WTC11 (cell line): Measurements from ENCODE around the gene CFAP221. TPM values are rescaled to one million over a fixed set of nuclear protein-coding genes. Genes with fewer than 3 reads are reported as not detected.

ENCODE experiments used
- ATAC-seq: fragments of 200-7000 bp; cut with Tn5 transposase; 2 replicates; pipeline ENCODE4 v1.10.0; 2021; ENCODE audit warnings: mild to moderate bottlenecking, moderate library complexity
- CTCF ChIA-PET: fragments of 300-600 bp; sonication (Branson Sonifier 250); formaldehyde crosslinking; loops from one replicate; lab custom pipeline; 2021; ENCODE audit warnings: antibody characterized with exemption; lab: Charles Lee
- POLR2A ChIA-PET: fragments of 350-600 bp; sonication (Branson Sonifier 250); formaldehyde crosslinking; loops from one replicate; lab custom pipeline; 2021; ENCODE audit warnings: antibody characterized with exemption; lab: Charles Lee
- DNase-seq: peaks from one replicate; pipeline ENCODE4 v3.0.0; 2021; ENCODE audit warnings: low spot score
- H3K27ac Mint-ChIP-seq: 2 replicates; pipeline ENCODE4 v1.8.0; 2021; ENCODE audit warnings: mixed read lengths
- H3K27me3 Mint-ChIP-seq: 2 replicates; pipeline ENCODE4 v1.8.0; 2021; ENCODE audit warnings: low read depth, mild to moderate bottlenecking, moderate library complexity, mixed read lengths
- H3K36me3 Mint-ChIP-seq: 2 replicates; pipeline ENCODE4 v1.8.0; 2021; ENCODE audit warnings: mixed read lengths
- H3K4me1 Mint-ChIP-seq: 2 replicates; pipeline ENCODE4 v1.8.0; 2022; ENCODE audit warnings: mixed read lengths
- H3K4me3 Mint-ChIP-seq: 2 replicates; pipeline ENCODE4 v1.8.0; 2021; ENCODE audit warnings: mild to moderate bottlenecking, moderate library complexity, mixed read lengths
- H3K9me3 Mint-ChIP-seq: 2 replicates; pipeline ENCODE4 v1.8.0; 2021; ENCODE audit warnings: mixed read lengths
- ATF2 ChIP-seq: sonication (generic); formaldehyde crosslinking; IDR thresholded peaks from 2 replicates; pipeline ENCODE4 v1.8.1; 2022; ENCODE audit warnings: low read depth, missing genetic modification reagents, borderline replicate concordance
- FOXJ3 ChIP-seq: sonication (generic); formaldehyde crosslinking; IDR thresholded peaks from 2 replicates; pipeline ENCODE4 v1.9.0; 2021; ENCODE audit warnings: missing genetic modification reagents, mild to moderate bottlenecking, borderline replicate concordance
- FOXK1 ChIP-seq: sonication (generic); formaldehyde crosslinking; IDR thresholded peaks from 2 replicates; pipeline ENCODE4 v1.8.0; 2022; ENCODE audit warnings: mild to moderate bottlenecking, moderate library complexity, missing genetic modification reagents
- GRHL2 ChIP-seq: fragments of 250-450 bp; sonication (Bioruptor Pico); IDR thresholded peaks from 2 replicates; pipeline ENCODE4 v1.8.0; 2022; ENCODE audit warnings: mild to moderate bottlenecking, moderate library complexity; ENCODE audit not compliant: insufficient replicate concordance, severe bottlenecking
- MAX ChIP-seq: sonication (generic); formaldehyde crosslinking; IDR thresholded peaks from 2 replicates; pipeline ENCODE4 v1.8.0; 2022; ENCODE audit warnings: mild to moderate bottlenecking, missing genetic modification reagents
- MLX ChIP-seq: sonication (generic); formaldehyde crosslinking; IDR thresholded peaks from 2 replicates; pipeline ENCODE4 v1.8.1; 2023; ENCODE audit warnings: mild to moderate bottlenecking, missing genetic modification reagents, moderate library complexity
- NFYB ChIP-seq: sonication (generic); formaldehyde crosslinking; conservative IDR thresholded peaks from 2 replicates; pipeline ENCODE4 v1.8.0; 2022; ENCODE audit warnings: low read depth, missing genetic modification reagents
- RELA ChIP-seq: sonication (generic); formaldehyde crosslinking; IDR thresholded peaks from 2 replicates; pipeline ENCODE4 v1.8.1; 2022; ENCODE audit warnings: missing genetic modification reagents, mild to moderate bottlenecking, borderline replicate concordance
- SMAD3 ChIP-seq: sonication (generic); formaldehyde crosslinking; IDR thresholded peaks from 2 replicates; pipeline ENCODE4 v1.8.0; 2022; ENCODE audit warnings: missing genetic modification reagents, mild to moderate bottlenecking, borderline replicate concordance
- SMAD4 ChIP-seq: sonication (generic); formaldehyde crosslinking; IDR thresholded peaks from 2 replicates; pipeline ENCODE4 v1.8.0; 2022; ENCODE audit warnings: mild to moderate bottlenecking, missing genetic modification reagents
- TEAD1 ChIP-seq: sonication (generic); formaldehyde crosslinking; IDR thresholded peaks from 2 replicates; pipeline ENCODE4 v1.8.0; 2022; ENCODE audit warnings: mild to moderate bottlenecking, missing genetic modification reagents
- TP53 ChIP-seq: sonication (generic); formaldehyde crosslinking; IDR thresholded peaks from 2 replicates; pipeline ENCODE4 v1.8.1; 2023; ENCODE audit warnings: mild to moderate bottlenecking, missing genetic modification reagents
- ZMAT4 ChIP-seq: fragments of 250-450 bp; sonication (Bioruptor Pico); IDR thresholded peaks from 2 replicates; pipeline ENCODE4 v1.9.0; 2021; ENCODE audit warnings: mild to moderate bottlenecking
- ZNF232 ChIP-seq: sonication (generic); formaldehyde crosslinking; IDR thresholded peaks from 2 replicates; pipeline ENCODE4 v1.8.0; 2022; ENCODE audit warnings: mild to moderate bottlenecking, missing genetic modification reagents
- ZNF396 ChIP-seq: fragments of 250-450 bp; sonication (Bioruptor Pico); IDR thresholded peaks from 2 replicates; pipeline ENCODE4 v1.8.0; 2021; ENCODE audit warnings: mild to moderate bottlenecking, moderate library complexity, borderline replicate concordance
- ZNF532 ChIP-seq: fragments of 250-450 bp; sonication (Bioruptor Pico); IDR thresholded peaks from 2 replicates; pipeline ENCODE4 v1.9.0; 2021; ENCODE audit warnings: mild to moderate bottlenecking, borderline replicate concordance
- total RNA-seq: library from RNA; stranded (reverse); gene quantifications from 3 replicates; pipeline ENCODE4 v1.2.3, GENCODE V29; 2021
- TF ChIP-seq, protein P1 (sequence below): sonication (generic); formaldehyde crosslinking; IDR thresholded peaks from 2 replicates; pipeline ENCODE4 v1.8.1; 2022; ENCODE audit warnings: mild to moderate bottlenecking, moderate library complexity, missing genetic modification reagents
- TF ChIP-seq, protein P2 (sequence below): sonication (generic); formaldehyde crosslinking; IDR thresholded peaks from 2 replicates; pipeline ENCODE4 v1.8.1; 2023; ENCODE audit warnings: mild to moderate bottlenecking, missing genetic modification reagents, borderline replicate concordance
- TF ChIP-seq, protein P3 (sequence below): sonication (generic); formaldehyde crosslinking; IDR thresholded peaks from 2 replicates; pipeline ENCODE4 v1.8.0; 2023; ENCODE audit warnings: missing genetic modification reagents

Gene CFAP221
- total RNA-seq, 1 experiment from 2014 or later, result 0.35 TPM

DNA sequence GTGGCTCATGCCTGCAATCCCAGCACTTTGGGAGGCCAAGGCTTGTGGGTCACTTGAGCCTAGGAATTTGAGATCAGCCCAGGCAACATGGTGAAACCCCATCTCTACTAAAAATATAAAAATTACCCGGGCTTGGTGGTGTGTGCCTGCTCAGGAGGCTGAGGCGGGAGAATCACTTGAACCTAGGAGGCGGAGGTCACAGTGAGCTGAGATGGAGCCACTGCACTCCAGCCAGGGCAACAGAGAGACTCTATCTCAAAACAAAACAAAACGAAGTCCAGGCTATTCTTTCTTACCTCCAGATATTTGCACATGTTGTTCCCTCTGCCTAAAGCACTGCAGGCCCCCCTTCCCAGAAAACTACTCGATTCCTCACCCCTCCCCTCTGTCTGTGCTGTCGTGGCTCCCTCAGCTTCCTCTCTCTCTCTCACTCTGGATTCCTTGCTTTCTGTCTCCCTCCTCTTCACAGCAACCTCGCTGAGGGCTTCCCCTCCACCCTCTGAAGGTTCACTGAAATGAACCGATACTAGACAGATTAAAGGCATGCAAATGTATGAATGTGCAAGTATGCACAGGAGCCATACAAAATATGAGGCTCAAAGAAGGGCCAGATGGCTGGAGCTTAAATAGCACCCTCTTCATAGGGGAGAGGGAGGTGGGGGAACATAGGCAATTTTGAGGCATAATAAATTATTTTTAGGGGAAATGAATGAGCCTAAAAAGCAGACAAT is 153.2 kb downstream of the CFAP221 start:
- H3K9me3 Mint-ChIP-seq, result peaks cover 3% of the 10 kb centered on the region
- no peak for DNase-seq
- no peak for TF ChIP-seq GRHL2 (CRISPR knock-in tag)
- TF ChIP-seq SMAD4, result no peak
- TF ChIP-seq RELA (CRISPR knock-in tag), result no peak
- TF ChIP-seq SMAD3, result no peak
- no peak for TF ChIP-seq ZMAT4 (CRISPR knock-in tag)
- TF ChIP-seq, protein P1, sequence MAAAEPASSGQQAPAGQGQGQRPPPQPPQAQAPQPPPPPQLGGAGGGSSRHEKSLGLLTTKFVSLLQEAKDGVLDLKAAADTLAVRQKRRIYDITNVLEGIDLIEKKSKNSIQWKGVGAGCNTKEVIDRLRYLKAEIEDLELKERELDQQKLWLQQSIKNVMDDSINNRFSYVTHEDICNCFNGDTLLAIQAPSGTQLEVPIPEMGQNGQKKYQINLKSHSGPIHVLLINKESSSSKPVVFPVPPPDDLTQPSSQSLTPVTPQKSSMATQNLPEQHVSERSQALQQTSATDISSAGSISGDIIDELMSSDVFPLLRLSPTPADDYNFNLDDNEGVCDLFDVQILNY (CRISPR knock-in tag), result no peak
- no peak for TF ChIP-seq FOXJ3 (CRISPR knock-in tag)
- POLR2A ChIA-PET, result no interaction called here
- ATAC-seq, result no peak
- CTCF ChIA-PET, result interaction anchor here (1.0 to 1.4 kb wide), 3 partner anchors 22 to 140 kb away, joined by 3 to 4 read pairs (median 3); no protein-coding TSS in a partner anchor
- no peaks in the 10 kb centered on the region; the same call in 1 of the 2 replicates for H3K27me3 Mint-ChIP-seq
- peaks cover 3% of the 10 kb centered on the region; the same call in 1 of the 2 replicates for H3K36me3 Mint-ChIP-seq
- no peak overlapping the region for H3K27ac Mint-ChIP-seq
- H3K4me3 Mint-ChIP-seq, result no peak overlapping the region
- peaks cover 76% of the 10 kb centered on the region for H3K4me1 Mint-ChIP-seq

DNA sequence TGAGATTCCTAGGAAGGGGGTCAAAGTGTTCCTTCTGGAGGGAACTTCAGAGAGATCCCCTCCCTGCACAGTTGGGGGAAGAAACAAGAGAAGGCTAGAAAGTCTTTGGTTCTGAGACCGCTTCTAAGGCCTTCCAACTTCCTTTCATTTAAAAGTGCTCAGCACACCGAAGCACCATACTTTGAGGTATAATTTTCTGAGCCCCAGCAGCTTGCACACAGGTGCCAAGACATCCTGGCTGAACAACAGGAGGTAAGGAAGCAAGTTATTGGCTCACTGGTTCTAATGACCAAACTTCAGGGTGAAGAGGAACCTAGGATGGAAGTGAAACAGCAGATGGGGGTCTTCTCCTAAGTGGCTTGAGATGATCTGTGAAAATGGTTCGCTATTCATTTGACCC is 154.0 kb downstream of the CFAP221 start:
- Mint-ChIP-seq H3K27ac (no peak overlapping the region), H3K4me3 (no peak overlapping the region), H3K27me3 (no peaks in the 10 kb centered on the region; the same call in 1 of the 2 replicates), H3K9me3 (peaks cover 3% of the 10 kb centered on the region), H3K4me1 (peaks cover 84% of the 10 kb centered on the region), H3K36me3 (peaks cover 3% of the 10 kb centered on the region; the same call in 1 of the 2 replicates)
- DNase-seq (no peak), ATAC-seq (no peak)
- ChIA-PET CTCF (no interaction called here), POLR2A (no interaction called here)
- TF ChIP-seq TP53 (CRISPR knock-in tag) (no peak), ATF2 (CRISPR knock-in tag) (no peak), ZNF232 (CRISPR knock-in tag) (no peak), ZNF532 (no peak), FOXK1 (CRISPR knock-in tag) (no peak), MAX (no peak), NFYB (CRISPR knock-in tag) (no peak), MLX (CRISPR knock-in tag) (no peak), TEAD1 (no peak), ZNF396 (CRISPR knock-in tag) (no peak)
- TF ChIP-seq, protein P2, sequence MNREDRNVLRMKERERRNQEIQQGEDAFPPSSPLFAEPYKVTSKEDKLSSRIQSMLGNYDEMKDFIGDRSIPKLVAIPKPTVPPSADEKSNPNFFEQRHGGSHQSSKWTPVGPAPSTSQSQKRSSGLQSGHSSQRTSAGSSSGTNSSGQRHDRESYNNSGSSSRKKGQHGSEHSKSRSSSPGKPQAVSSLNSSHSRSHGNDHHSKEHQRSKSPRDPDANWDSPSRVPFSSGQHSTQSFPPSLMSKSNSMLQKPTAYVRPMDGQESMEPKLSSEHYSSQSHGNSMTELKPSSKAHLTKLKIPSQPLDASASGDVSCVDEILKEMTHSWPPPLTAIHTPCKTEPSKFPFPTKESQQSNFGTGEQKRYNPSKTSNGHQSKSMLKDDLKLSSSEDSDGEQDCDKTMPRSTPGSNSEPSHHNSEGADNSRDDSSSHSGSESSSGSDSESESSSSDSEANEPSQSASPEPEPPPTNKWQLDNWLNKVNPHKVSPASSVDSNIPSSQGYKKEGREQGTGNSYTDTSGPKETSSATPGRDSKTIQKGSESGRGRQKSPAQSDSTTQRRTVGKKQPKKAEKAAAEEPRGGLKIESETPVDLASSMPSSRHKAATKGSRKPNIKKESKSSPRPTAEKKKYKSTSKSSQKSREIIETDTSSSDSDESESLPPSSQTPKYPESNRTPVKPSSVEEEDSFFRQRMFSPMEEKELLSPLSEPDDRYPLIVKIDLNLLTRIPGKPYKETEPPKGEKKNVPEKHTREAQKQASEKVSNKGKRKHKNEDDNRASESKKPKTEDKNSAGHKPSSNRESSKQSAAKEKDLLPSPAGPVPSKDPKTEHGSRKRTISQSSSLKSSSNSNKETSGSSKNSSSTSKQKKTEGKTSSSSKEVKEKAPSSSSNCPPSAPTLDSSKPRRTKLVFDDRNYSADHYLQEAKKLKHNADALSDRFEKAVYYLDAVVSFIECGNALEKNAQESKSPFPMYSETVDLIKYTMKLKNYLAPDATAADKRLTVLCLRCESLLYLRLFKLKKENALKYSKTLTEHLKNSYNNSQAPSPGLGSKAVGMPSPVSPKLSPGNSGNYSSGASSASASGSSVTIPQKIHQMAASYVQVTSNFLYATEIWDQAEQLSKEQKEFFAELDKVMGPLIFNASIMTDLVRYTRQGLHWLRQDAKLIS, result no peak
- TF ChIP-seq, protein P3, sequence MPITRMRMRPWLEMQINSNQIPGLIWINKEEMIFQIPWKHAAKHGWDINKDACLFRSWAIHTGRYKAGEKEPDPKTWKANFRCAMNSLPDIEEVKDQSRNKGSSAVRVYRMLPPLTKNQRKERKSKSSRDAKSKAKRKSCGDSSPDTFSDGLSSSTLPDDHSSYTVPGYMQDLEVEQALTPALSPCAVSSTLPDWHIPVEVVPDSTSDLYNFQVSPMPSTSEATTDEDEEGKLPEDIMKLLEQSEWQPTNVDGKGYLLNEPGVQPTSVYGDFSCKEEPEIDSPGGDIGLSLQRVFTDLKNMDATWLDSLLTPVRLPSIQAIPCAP (CRISPR knock-in tag), result no peak
